ENCODE data around the gene COBLL1.
"Not testable (repeated sequence)": the region's sequence is repeated elsewhere in the genome, so short reads cannot be mapped to it uniquely, and the experiment has no call there.

The COBLL1 gene

GRCh38 chr2:164737612-164738081 is 104.0 kb downstream of the COBLL1 start:
- Histone ChIP-seq H3K27ac (no peak overlapping the region), H3K4me3 (no peak overlapping the region)

- Histone ChIP-seq H3K27ac (no peak overlapping the region), H3K4me3 (no peak overlapping the region)
Observed at GRCh38 chr2:164735309-164735919, 106.2 kb downstream of the COBLL1 start.

GRCh38 chr2:164734196-164734595 is 107.4 kb downstream of the COBLL1 start:
- no peak overlapping the region for H3K4me3 ChIP-seq
- H3K27ac ChIP-seq = no peak overlapping the region

GRCh38 chr2:164725542-164725941 is 116.1 kb downstream of the COBLL1 start:
- no peak overlapping the region for H3K4me3 ChIP-seq
- H3K27ac ChIP-seq = no peak overlapping the region

GRCh38 chr2:164722616-164723338 is 118.8 kb downstream of the COBLL1 start:
- H3K27ac ChIP-seq = peak overlapping the region in 2 of 21 experiments; percentile 5 to 35

GRCh38 chr2:164721430-164721829 is 120.2 kb downstream of the COBLL1 start:
- H3K4me3 ChIP-seq = no peak overlapping the region
- H3K27ac ChIP-seq = peak overlapping the region in 3 of 21 experiments; percentile 2 to 69 (median 4)

More at GRCh38 chr2:164722616-164723338, 118.8 kb downstream of the COBLL1 start:
- no peak overlapping the region for H3K4me3 ChIP-seq

GRCh38 chr2:164719996-164720941 is 121.4 kb downstream of the COBLL1 start:
- Histone ChIP-seq H3K27ac (peak overlapping the region in 4 of 21 experiments; percentile 4 to 69 (median 30)), H3K4me3 (no peak overlapping the region)

GRCh38 chr2:164717000-164717803 is 124.4 kb downstream of the COBLL1 start:
- no peak overlapping the region for H3K4me3 ChIP-seq
- no peak overlapping the region for H3K27ac ChIP-seq

GRCh38 chr2:164714471-164714870 is 127.2 kb downstream of the COBLL1 start:
- H3K4me3 ChIP-seq = no peak overlapping the region
- H3K27ac ChIP-seq = no peak overlapping the region

- Histone ChIP-seq H3K27ac (no peak overlapping the region), H3K4me3 (no peak overlapping the region)
Observed at GRCh38 chr2:164711766-164712138, 129.9 kb downstream of the COBLL1 start.

- no peak overlapping the region for H3K4me3 ChIP-seq
- no peak overlapping the region for H3K27ac ChIP-seq
Observed at GRCh38 chr2:164710837-164711765, 130.5 kb downstream of the COBLL1 start.

GRCh38 chr2:164710252-164710836 is 131.3 kb downstream of the COBLL1 start:
- not testable (repeated sequence) for H3K27ac ChIP-seq

GRCh38 chr2:164706522-164706921 is 135.1 kb downstream of the COBLL1 start:
- H3K27ac ChIP-seq = no peak overlapping the region
- H3K4me3 ChIP-seq = no peak overlapping the region

More at GRCh38 chr2:164710252-164710836, 131.3 kb downstream of the COBLL1 start:
- not testable (repeated sequence) for H3K4me3 ChIP-seq

- H3K27ac ChIP-seq = no peak overlapping the region
Observed at GRCh38 chr2:164705412-164706167, 136.0 kb downstream of the COBLL1 start.

GRCh38 chr2:164703915-164704706 is 137.5 kb downstream of the COBLL1 start:
- no peak overlapping the region for H3K27ac ChIP-seq
- no peak overlapping the region for H3K4me3 ChIP-seq

More at GRCh38 chr2:164705412-164706167, 136.0 kb downstream of the COBLL1 start:
- no peak overlapping the region for H3K4me3 ChIP-seq

- Histone ChIP-seq H3K27ac (no peak overlapping the region), H3K4me3 (no peak overlapping the region)
Observed at GRCh38 chr2:164701565-164701964, 140.1 kb downstream of the COBLL1 start.
